ENCODE data around the gene CDC42EP1. TPM values are rescaled to one million over a fixed set of nuclear protein-coding genes. Genes with fewer than 3 reads are reported as not detected.
"Not testable (repeated sequence)": the region's sequence is repeated elsewhere in the genome, so short reads cannot be mapped to it uniquely, and the experiment has no call there.

CDC42EP1 gene
- total RNA-seq, 6 experiments from 2014 or later: 88.3 to 104 (median 97.2) TPM

DNA sequence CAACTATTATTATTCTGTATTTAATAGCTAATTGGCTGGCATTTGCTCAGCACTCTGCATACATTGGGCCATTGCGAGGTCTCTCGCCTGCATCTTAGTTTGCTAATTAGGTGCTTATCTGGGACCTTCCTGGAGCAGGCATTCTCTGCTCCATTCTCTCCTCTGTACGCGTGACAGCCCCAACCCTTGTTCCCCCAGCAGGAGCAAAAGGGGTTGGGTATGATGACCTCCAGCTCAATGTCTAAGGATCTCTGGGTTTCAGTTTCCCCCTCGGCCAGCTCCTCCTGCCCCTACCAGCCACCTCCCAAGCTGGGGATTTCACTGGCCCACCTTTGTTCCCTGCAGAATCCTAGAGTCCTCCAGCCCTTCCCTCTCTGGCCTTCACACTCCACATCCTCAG is 29.4 kb downstream of the CDC42EP1 start:
- Mint-ChIP-seq H3K36me3 (ENCODE audit: low read depth) (no peaks in the 10 kb centered on the region), H3K27me3 (ENCODE audit: insufficient read depth) (peaks cover 25% of the 10 kb centered on the region), H3K9me3 (no peaks in the 10 kb centered on the region), H3K4me1 (ENCODE audit: low read depth) (peaks cover 12% of the 10 kb centered on the region), H3K27ac (no peak overlapping the region), H3K4me3 (no peak overlapping the region)
- DNase-seq: no peak
- no peak for TF ChIP-seq CTCF (IDR thresholded peaks at IDR 0.05)

DNA sequence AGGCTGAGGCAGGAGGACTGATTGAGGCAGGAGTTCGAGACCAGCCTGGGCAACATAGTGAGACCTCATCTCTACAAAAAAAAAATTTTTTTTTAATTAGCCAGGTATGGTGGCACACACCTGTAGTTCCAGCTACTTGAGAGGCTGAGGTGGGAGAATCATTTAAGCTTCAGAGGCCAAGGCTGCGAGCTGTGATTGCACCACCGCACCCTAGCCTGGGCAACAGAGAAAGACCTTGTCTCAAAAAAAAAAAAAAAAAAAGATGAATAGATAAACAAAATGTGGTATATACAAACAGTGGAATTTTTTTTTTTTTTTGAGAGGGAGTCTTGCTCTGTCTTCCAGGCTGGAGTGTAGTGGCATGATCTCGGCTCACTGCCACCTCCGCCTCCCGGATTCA is 30.8 kb downstream of the CDC42EP1 start:
- H3K4me1 Mint-ChIP-seq (ENCODE audit: low read depth): peaks cover 12% of the 10 kb centered on the region
- H3K27ac Mint-ChIP-seq; H3K9me3 Mint-ChIP-seq; H3K4me3 Mint-ChIP-seq; DNase-seq; H3K36me3 Mint-ChIP-seq (ENCODE audit: low read depth): not testable (repeated sequence)
- peaks cover 21% of the 10 kb centered on the region for H3K27me3 Mint-ChIP-seq (ENCODE audit: insufficient read depth)

DNA sequence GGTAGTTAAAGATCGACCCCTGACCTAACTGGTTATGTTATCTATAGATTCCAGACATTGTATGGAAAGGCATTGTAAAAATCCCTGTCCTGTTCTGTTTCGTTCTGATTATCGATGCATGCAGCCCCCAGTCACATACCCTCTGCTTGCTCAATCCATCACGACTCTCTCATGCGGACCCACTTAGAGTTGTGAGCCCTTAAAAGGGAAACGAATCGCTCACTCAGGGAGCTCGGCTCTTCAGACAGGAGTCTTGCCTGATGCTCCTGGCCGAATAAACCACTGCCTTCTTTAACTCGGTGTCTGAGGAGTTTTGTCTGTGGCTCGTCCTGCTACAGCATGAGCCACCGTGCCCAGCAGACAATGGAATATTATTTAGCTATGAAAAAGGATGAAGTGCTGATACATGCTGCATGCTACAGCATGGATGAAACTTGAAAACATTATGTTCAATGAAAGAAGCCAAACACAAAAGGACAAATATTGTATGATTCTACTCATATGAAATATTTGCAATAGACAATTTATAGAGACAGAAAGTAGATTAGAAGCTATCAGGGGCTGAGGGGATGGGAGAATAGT is 31.6 kb downstream of the CDC42EP1 start:
- Mint-ChIP-seq H3K4me3 (peak overlapping the region; percentile 75), H3K27ac (peak overlapping the region; percentile 58), H3K4me1 (ENCODE audit: low read depth) (peaks cover 12% of the 10 kb centered on the region), H3K36me3 (ENCODE audit: low read depth) (no peaks in the 10 kb centered on the region), H3K27me3 (ENCODE audit: insufficient read depth) (peaks cover 15% of the 10 kb centered on the region), H3K9me3 (no peaks in the 10 kb centered on the region)
- no peak for DNase-seq
- no peak for TF ChIP-seq CTCF (IDR thresholded peaks at IDR 0.05)

- Mint-ChIP-seq H3K36me3 (ENCODE audit: low read depth) (no peaks in the 10 kb centered on the region), H3K4me1 (ENCODE audit: low read depth) (peaks cover 12% of the 10 kb centered on the region), H3K9me3 (no peaks in the 10 kb centered on the region), H3K27me3 (ENCODE audit: insufficient read depth) (peaks cover 8% of the 10 kb centered on the region), H3K4me3 (no peak overlapping the region), H3K27ac (no peak overlapping the region)
- DNase-seq: no peak
- peak; percentile 11; the same call in 1 of the 2 replicates for TF ChIP-seq CTCF (IDR thresholded peaks at IDR 0.05)
Measured at GRCh38 chr22:37594237-37594636, 34.0 kb downstream of the CDC42EP1 start.

- Mint-ChIP-seq H3K27ac (no peak overlapping the region), H3K4me1 (ENCODE audit: low read depth) (peaks cover 20% of the 10 kb centered on the region), H3K36me3 (ENCODE audit: low read depth) (no peaks in the 10 kb centered on the region), H3K9me3 (no peaks in the 10 kb centered on the region), H3K27me3 (ENCODE audit: insufficient read depth) (peaks cover 17% of the 10 kb centered on the region), H3K4me3 (no peak overlapping the region)
- TF ChIP-seq CTCF (IDR thresholded peaks at IDR 0.05): no peak
- DNase-seq: no peak
Measured at GRCh38 chr22:37599153-37599552, 38.9 kb downstream of the CDC42EP1 start.

DNA sequence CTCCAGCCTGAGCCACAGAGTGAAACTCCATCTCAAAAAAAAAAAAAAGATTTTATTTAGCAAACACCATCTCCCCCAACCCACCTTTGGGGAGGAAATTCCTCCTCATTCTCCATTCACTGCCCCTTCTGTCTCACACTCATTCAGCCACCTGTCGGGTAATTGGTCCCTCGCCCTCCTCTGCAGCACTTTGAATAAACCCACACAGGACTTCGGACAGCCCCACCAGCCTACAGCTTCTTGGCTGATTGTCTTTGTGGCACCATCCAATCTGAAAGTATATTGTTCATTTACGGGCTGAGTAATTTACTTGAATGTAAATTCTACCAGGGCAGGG is 40.9 kb downstream of the CDC42EP1 start:
- peaks cover 20% of the 10 kb centered on the region for H3K4me1 Mint-ChIP-seq (ENCODE audit: low read depth)
- H3K4me3 Mint-ChIP-seq: peak overlapping the region; percentile 56
- H3K36me3 Mint-ChIP-seq (ENCODE audit: low read depth): no peaks in the 10 kb centered on the region
- no peak for TF ChIP-seq CTCF (IDR thresholded peaks at IDR 0.05)
- DNase-seq: no peak
- H3K27me3 Mint-ChIP-seq (ENCODE audit: insufficient read depth): peaks cover 20% of the 10 kb centered on the region
- no peaks in the 10 kb centered on the region for H3K9me3 Mint-ChIP-seq
- no peak overlapping the region for H3K27ac Mint-ChIP-seq

Data from HFFc6 (cell line).